Measurements from ENCODE around the gene PI16.

Gene PI16

DNA sequence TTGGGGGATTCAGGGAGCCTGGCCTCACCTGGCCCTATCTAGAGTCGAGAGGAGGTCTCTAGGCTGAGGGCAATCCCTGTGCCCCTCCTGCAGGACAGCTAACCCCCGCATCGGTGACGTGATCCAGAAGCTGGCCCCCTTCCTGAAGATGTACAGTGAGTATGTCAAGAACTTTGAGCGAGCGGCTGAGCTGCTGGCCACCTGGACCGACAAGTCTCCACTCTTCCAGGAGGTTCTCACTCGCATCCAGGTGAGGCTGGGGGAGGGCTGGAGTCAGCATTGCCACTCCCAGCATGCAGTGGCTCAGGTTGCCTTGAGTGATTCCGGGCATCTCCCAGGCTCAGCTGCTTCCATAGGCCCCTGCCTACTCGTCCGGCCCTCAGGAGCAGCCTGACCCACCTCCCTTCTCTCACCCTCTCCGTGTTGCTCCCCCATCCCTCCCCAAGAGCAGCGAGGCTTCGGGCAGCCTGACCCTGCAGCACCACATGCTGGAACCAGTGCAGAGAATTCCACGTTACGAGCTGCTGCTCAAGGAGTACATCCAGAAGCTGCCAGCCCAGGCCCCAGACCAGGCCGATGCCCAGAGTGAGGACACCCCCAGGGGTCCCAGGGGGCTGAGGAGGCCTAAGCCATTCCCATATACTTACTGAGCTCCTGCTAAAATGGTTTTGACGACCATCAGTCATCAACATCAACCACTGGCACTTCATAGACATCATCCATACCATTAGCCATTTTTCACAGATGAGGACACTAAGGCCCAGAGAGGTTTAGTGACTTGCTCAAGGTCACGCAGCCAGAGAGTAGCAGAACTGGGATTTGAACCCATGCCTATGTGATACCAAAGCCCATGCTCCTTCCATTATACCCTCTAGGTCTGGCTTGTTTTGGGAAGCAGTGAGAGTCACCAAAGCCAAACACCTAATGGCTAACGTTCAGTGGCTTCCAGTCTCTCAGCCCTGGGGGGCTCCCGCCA lies 59.3 kb downstream of the PI16 start:
- TF ChIP-seq, protein P1, sequence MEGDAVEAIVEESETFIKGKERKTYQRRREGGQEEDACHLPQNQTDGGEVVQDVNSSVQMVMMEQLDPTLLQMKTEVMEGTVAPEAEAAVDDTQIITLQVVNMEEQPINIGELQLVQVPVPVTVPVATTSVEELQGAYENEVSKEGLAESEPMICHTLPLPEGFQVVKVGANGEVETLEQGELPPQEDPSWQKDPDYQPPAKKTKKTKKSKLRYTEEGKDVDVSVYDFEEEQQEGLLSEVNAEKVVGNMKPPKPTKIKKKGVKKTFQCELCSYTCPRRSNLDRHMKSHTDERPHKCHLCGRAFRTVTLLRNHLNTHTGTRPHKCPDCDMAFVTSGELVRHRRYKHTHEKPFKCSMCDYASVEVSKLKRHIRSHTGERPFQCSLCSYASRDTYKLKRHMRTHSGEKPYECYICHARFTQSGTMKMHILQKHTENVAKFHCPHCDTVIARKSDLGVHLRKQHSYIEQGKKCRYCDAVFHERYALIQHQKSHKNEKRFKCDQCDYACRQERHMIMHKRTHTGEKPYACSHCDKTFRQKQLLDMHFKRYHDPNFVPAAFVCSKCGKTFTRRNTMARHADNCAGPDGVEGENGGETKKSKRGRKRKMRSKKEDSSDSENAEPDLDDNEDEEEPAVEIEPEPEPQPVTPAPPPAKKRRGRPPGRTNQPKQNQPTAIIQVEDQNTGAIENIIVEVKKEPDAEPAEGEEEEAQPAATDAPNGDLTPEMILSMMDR (IDR thresholded peaks at IDR 0.05), result no peak

Measured in LNCAP (cell line).